Measurements from ENCODE around the gene PDE4D.

- no peak for TF ChIP-seq CTCF (IDR thresholded peaks at IDR 0.05)
- no peak for TF ChIP-seq ZFX (IDR thresholded peaks at IDR 0.05; ENCODE audit: borderline replicate concordance)
These were observed 218.8 kb downstream of the PDE4D start for GRCh38 chr5:59674763-59675162.

Data from 22Rv1 (cell line).